GM23248 (cell line): ENCODE results near the gene TMC1.

Experiments
- EZH2 ChIP-seq: fragments of 200-600 bp; sonication (generic); IDR thresholded peaks from 2 replicates; pipeline ENCODE4 v1.6.1; 2018; ENCODE audit warnings: antibody characterized with exemption, mild to moderate bottlenecking; ENCODE audit not compliant: insufficient read depth, poor library complexity, severe bottlenecking
- EZH2phosphoT487 ChIP-seq: fragments of 200-600 bp; sonication (generic); IDR thresholded peaks from 2 replicates; pipeline ENCODE4 v1.6.1; 2018; ENCODE audit warnings: antibody characterized with exemption, moderate library complexity, mild to moderate bottlenecking, low read depth; ENCODE audit not compliant: insufficient read depth

DNA sequence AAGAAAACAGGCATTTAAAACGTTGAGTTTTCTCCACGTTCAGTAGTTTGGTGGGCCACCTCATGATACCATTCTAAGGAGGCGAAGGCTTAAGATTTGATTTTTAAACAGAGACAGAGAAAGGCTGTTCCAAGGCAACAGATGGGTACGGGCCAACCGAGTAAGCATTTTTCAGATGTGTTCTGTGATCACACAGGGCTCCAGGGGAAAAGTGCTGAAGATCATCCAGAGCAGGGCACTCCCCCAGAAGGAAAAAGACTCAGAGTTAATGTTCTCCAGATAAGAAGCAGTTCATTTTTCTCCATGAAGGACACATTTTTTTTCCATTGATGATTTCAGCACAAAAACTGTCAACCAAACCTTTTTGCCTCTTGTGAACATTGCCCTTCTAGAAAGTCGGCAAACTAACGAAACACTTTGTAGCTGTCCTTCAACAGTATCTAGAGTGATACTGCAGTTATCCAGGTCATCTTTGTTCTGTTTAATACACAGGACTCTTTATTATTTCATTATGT is 292.7 kb downstream of the TMC1 start:
- no peak for TF ChIP-seq EZH2phosphoT487
- TF ChIP-seq EZH2 = no peak
